Left kidney (tissue), 8 donors: ENCODE data around the gene CTTNBP2. TPM values are rescaled to one million over a fixed set of nuclear protein-coding genes. Genes with fewer than 3 reads are reported as not detected.

Experiments used
- DNase-seq: peaks from one replicate; pipeline ENCODE4 v3.0.0-alpha.2; 2013
- long read RNA-seq, 8 donors: transcript quantifications; one replicate each; lab custom pipeline, GENCODE V29; 2026
- polyA plus RNA-seq: library from polyadenylated mRNA; unstranded; fragments of 120-200 nt; gene quantifications from one replicate; pipeline ENCODE4 v1.2.1, GENCODE V29; 2013; ENCODE audit not compliant: insufficient read length

The CTTNBP2 gene
- 39.3 TPM for polyA plus RNA-seq
- long read RNA-seq, donor 1, full-length matches to known transcripts: 2 of 2 reads
- long read RNA-seq, donor 1, partial matches to known transcripts: 0 of 2 reads
- long read RNA-seq, donor 1, other reads (novel, unspliced or antisense): 0 of 2 reads
- long read RNA-seq, donor 2, full-length matches to known transcripts: 1 of 1 reads
- long read RNA-seq, donor 2, partial matches to known transcripts: 0 of 1 reads
- long read RNA-seq, donor 2, other reads (novel, unspliced or antisense): 0 of 1 reads
- long read RNA-seq, donor 3, full-length matches to known transcripts: 1 of 1 reads
- long read RNA-seq, donor 3, partial matches to known transcripts: 0 of 1 reads
- long read RNA-seq, donor 3, other reads (novel, unspliced or antisense): 0 of 1 reads
- long read RNA-seq, donor 4: 0 reads
- long read RNA-seq, donor 5, full-length matches to known transcripts: 2 of 2 reads
- long read RNA-seq, donor 5, partial matches to known transcripts: 0 of 2 reads
- long read RNA-seq, donor 5, other reads (novel, unspliced or antisense): 0 of 2 reads
- long read RNA-seq, donor 6, full-length matches to known transcripts: 1 of 1 reads
- long read RNA-seq, donor 6, partial matches to known transcripts: 0 of 1 reads
- long read RNA-seq, donor 6, other reads (novel, unspliced or antisense): 0 of 1 reads
- long read RNA-seq, donor 7, full-length matches to known transcripts: 2 of 2 reads
- long read RNA-seq, donor 7, partial matches to known transcripts: 0 of 2 reads
- long read RNA-seq, donor 7, other reads (novel, unspliced or antisense): 0 of 2 reads
- long read RNA-seq, donor 8: 0 reads

GRCh38 chr7:117873310-117874190 lies at the start of gene CTTNBP2:
CTTNBP2 (minus strand) TSS chr7:117873441; CDS start chr7:117873415, 26 bp downstream.
- DNase-seq: peak; percentile 50

- no peak for DNase-seq
Observed at GRCh38 chr7:117916309-117916708, 43.1 kb upstream of the CTTNBP2 start.

GRCh38 chr7:117912421-117912820 lies 39.2 kb upstream of the CTTNBP2 start:
- no peak for DNase-seq

GRCh38 chr7:117908031-117908795 lies 35.0 kb upstream of the CTTNBP2 start:
- no peak for DNase-seq

GRCh38 chr7:117907049-117907640 lies 33.9 kb upstream of the CTTNBP2 start:
- no peak for DNase-seq

- DNase-seq: no peak
Observed at GRCh38 chr7:117902314-117902889, 29.2 kb upstream of the CTTNBP2 start.

- peak; percentile 13 for DNase-seq
Observed at GRCh38 chr7:117901089-117901797, 28.0 kb upstream of the CTTNBP2 start.

GRCh38 chr7:117896339-117896738 lies 23.1 kb upstream of the CTTNBP2 start:
- DNase-seq: no peak

- peak; percentile 19 for DNase-seq
Observed at GRCh38 chr7:117895276-117895675, 22.0 kb upstream of the CTTNBP2 start.

GRCh38 chr7:117894037-117894436 lies 20.8 kb upstream of the CTTNBP2 start:
- no peak for DNase-seq

- no peak for DNase-seq
Observed at GRCh38 chr7:117892821-117893220, 19.6 kb upstream of the CTTNBP2 start.

GRCh38 chr7:117889611-117890010 lies 16.4 kb upstream of the CTTNBP2 start:
- no peak for DNase-seq

- no peak for DNase-seq
Observed at GRCh38 chr7:117888627-117889026, 15.4 kb upstream of the CTTNBP2 start.

GRCh38 chr7:117882594-117882993 lies 9.4 kb upstream of the CTTNBP2 start:
- no peak for DNase-seq

GRCh38 chr7:117876761-117877160 lies 3.5 kb upstream of the CTTNBP2 start:
- no peak for DNase-seq

GRCh38 chr7:117875566-117875965 lies 2.3 kb upstream of the CTTNBP2 start:
- no peak for DNase-seq

GRCh38 chr7:117874191-117874700 lies 1.0 kb upstream of the CTTNBP2 start:
- DNase-seq: no peak

GRCh38 chr7:117872561-117873309 lies 506 bp downstream of the CTTNBP2 start:
- peak; percentile 42 for DNase-seq
